GM21528 (cell line): Measurements from ENCODE around the gene VPS54.
"Not testable (repeated sequence)": the region's sequence is repeated elsewhere in the genome, so short reads cannot be mapped to it uniquely, and the experiment has no call there.

Source experiments
- ATAC-seq: cut with Tn5 transposase; IDR thresholded peaks from one replicate; pipeline ENCODE4 v1.9.1; 2021; ENCODE audit warnings: mild to moderate bottlenecking, moderate library complexity; ENCODE audit not compliant: unreplicated experiment, low FRiP score

VPS54 gene

DNA sequence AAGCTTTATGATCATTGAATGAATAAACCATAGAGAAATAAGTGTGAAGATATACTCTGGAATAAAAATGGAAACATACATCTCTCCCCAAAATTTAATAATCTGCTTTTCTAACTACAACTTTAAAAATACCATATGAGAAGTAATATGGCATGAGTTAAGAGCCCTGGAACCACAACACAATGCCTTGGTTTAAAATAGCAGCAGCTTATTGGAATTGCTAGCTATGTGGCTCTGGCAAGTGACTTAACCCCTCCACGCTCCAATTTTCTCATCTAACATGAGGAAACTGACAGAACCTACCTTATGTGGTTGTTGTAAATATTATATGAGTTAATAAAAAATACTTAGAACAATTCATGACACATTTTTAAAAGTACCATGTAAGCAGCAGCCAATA lies 76.4 kb downstream of the VPS54 start:
- ATAC-seq = no peak

DNA sequence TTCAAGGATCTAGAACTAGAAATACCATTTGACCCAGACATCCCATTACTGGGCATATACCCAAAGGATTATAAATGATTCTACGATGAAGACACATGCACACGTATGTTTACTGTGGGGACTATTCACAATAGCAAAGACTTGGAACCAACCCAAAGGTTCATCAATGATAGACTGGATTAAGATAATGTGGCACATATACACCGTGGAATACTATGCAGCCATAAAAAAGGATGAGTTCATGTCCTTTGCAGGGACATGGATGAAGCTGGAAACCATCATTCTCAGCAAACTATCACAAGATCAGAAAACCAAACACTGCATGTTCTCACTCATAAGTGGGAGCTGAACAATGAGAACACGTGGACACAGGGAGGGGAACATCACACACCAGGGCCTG lies 87.1 kb downstream of the VPS54 start:
- ATAC-seq = not testable (repeated sequence)

DNA sequence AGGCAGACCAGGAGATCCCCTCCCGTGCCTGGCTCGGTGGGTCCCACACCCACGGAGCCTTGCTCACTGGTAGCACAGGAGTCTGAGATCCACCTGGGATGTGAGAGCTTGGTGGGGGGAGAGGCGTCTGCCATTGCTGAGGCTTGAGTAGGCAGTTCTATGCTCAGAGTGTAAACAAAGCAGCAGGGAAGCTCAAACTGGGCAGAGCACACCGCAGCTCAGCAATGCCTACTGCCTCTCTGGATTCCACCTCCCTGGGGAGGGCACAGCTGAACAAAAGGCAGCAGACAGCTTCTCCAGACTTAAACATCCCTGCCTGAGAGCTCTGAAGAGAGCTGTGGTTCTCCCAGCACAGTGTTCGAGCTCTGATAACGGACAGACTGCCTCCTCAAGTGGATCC lies 92.4 kb downstream of the VPS54 start:
- ATAC-seq = no peak

DNA sequence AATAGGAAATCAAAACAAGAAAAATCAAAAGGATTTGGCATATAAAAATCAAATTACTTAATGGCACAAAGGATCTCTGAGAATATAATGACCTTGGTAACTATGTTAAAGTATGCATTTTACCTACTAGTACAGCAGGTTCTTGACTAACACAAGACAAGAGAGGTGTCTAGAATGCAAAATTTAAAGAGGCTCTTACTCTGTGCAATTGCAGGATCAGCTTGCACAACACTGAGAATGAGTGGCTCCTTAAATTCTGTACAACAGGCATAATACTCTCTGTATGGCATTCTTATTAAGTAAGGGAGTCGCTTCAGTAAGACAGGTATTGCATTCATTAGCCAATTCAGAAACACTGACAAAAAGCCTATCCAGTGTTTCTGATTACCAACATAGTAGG lies 104.9 kb downstream of the VPS54 start:
- no peak for ATAC-seq

DNA sequence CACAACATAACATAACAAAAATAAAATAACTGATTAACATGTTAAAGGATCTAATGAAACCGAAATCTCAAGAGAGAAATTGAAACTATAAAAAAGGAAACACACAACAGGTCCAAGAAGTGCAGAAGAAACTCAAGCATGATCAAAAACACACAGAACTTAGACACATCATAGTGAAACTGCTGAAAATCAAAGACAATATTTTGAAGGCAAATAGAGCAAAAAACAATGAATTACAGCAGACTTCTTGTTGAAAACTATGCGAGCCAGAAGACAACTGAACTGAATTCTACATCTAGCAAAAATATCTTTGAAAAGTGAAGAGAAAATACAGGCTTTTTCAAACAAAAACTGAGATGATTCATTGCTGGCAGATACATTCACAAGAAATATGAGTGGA lies 116.2 kb downstream of the VPS54 start:
- peak; percentile 70 for ATAC-seq

DNA sequence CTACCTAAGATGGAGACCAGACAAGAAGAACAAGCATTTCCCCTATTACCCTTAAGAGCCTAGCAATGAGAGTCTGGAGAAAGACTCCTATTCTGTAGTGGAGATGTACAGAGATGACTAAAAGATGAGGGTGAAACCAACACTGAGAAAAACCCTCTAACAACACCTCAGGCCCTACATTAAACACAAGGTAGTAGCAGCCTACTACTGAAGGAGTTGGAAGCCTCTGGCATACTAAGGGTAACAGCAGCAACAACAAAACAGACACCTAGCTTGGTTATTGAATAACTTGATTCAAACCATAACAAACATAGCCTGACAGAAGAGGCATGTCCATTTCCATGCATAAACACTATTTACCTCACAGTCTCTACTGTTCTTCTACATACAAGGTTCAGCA lies 117.1 kb downstream of the VPS54 start:
- ATAC-seq = no peak

DNA sequence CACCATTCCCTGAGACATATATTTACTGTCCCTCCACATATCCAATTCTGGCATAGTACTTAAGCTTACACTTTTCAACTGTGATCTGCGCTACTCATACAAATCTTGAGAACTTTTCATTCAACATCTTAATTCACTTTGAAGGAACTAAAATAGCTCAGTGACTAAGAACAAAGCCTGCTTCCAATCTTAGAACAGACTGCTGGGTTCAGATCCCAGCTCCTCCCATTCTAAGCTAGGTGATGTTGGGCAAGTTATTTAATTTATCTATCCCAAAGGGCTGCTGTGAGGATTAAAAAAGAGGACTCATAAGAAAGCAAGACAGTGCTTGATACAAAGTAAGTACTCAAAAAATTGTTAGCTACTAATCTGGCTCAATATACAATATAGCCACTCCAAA lies 119.6 kb downstream of the VPS54 start:
- ATAC-seq = no peak

DNA sequence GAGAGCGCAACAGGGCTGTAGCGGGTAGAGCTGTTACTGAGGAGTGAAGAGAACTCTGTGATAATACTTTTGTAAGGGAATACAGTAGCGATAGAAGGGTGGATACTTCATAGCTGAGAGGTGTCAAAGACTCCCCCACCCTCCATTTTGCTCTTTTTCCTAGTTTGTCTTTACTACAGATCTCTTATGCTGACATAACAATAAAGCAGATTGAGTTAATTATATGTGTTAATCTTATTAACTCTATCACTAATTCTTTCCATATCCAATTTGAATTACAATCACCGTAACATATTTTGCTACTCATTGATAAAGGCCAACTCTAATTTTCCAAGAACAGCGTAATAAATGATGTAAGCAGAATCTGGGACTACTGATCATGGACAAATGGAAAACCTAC lies 120.4 kb downstream of the VPS54 start:
- ATAC-seq = no peak

DNA sequence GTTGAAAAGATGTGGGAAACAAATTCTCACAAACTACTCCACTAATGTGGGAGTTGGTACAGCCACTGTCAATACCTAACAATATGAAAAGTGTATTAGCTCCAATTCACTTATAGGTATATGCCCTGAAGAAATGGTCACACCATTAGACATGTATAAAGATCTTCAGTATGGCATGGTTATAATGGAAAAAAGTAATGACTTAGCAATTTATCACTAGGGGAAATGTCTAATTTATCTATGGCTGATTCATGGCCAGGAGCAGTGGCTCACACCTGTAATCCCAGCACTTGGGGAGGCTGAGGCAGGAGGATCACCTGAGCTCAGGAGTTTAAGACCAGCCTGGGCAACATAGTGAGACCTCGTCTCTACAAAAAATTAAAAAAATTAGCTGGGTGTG lies 125.1 kb downstream of the VPS54 start:
- no peak for ATAC-seq

DNA sequence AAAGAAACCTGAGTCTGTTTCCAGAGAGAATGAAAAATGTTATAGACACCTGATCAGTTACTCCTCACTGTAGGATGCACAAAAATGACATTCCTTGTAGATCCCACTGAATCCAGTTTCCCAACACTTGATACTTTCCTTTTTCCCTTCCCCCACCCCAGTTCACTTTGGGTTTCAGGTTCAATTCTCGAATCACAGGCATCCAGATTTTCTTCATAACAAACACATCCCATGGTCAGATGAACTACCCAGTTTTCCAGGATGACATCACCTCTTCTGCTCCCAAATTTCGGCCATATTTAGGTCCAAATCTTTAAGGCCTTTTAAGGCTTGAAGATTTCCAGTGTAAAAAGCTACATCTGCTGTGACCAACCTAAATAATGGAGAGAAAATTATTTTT lies 126.1 kb downstream of the VPS54 start:
- no peak for ATAC-seq

DNA sequence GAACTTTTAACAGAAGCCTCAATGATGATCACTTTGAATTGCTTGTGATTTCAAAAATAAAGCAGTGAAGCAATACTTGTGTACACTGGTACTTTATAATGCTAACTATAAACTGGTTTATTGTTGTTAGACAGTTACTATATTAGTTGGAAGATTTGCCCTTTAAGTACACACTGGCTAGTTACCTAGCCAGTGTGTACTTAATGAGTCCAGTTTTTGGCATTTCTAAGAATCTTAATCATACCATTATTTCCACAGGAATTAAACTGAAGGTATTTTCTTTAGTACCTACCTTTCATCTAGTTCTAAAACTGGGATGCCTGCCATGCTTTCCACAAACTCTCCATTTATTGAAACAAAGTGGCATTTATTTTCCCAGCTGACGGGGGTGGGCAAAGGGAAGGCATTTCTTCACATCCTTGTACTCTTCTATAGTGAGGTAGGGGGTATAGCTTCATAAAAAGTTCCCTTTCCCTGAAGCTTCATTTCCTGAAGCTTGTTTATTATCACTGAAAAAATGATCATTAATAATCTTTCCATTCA lies 127.7 kb downstream of the VPS54 start:
- no peak for ATAC-seq

DNA sequence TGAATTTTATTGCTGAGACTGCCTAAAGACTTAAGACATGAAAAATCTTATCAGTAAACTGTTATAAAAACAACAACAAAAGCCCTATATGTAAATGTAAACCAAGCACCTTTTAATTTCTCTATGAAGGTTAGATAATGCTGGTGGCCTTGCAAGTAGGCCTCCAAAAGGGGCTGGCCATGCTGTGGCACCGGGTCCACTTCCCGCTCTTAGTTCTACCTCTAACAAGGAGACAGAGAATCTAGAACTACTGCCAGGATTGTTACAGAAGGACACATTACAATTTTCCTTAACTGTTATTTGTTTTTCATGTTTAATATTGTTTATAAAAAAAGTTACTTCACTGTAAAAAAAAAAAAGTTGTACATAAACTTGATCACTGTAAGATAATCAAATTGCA lies 128.6 kb downstream of the VPS54 start:
- ATAC-seq = no peak

DNA sequence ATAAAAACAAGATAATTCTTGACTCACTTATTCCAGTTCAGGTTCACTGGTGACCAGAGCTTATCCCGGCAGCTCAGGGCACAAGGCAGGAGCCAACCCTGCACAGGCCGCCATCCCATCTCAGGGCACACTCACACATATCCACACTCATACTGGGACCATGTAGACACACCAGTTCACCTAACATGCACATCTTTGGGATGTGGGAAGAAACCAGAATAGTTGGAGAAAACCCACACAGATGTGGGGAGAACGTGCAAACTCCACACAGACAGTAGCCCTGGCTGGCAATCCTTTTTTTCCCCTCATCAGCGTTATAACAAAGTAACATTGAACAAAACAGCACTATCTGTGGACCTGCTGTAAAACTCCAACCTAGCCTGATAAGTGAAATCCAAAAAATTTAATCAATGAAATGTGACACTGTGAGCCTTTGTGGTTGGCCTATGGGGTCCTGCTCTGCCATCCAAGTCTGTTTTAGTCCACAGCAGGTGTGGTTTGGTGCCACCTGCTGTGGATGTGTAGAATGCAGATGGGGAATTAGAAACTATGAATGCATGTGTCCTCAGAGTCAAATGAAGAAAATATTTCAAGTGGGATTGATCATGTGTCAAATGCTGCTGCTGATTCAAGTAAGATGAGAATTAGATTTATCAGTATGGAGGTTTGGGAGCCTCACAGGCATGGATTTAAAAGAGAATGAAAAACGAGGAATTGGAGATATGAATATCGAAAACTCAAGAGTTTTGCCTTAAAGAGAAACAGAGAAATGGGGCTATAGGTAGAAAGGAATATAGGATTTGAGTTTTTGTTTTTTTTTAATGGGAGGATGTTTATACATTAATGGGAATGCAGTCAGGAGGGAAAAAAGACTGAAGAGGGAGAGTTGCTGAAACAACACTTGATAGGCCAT lies 130.5 kb downstream of the VPS54 start:
- peak; percentile 60 for ATAC-seq

DNA sequence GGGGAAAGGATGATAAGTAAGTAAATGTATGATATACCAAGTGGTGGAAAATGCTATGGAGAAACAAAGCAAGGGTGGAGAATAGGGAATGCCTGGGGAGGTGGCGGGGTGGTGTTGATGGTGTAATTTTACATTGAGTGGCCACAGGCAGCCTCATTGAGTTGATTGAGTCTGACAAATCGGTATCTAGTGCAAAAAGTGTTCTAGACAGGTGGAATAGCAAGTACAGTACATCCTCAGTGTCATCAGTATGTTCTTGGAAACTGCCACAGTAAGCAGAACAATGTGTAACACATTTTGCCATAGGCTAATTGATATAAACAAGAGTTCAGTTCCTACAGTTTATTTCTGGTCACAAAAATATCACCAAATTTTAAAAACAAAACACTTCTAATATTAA lies 131.2 kb downstream of the VPS54 start:
- ATAC-seq = no peak

DNA sequence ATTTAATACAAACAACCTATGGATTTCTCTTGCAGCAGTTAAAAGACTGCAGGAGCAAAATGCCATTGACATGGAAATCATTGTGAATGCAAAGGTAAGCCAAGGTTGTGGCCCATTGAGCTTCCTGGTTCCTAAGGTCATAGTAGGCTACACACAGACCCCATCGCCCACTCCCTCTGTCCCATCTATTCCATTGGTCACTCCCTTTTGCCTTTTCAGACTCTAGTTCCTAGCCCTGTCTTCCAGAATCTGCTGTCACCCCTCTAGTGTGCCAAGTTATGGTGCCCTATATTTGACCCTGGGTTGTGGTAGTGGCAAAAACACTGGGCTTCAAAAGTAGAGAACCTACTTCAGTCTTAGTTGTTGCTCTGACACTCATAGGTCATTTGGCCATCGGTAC lies 132.8 kb downstream of the VPS54 start:
- no peak for ATAC-seq

DNA sequence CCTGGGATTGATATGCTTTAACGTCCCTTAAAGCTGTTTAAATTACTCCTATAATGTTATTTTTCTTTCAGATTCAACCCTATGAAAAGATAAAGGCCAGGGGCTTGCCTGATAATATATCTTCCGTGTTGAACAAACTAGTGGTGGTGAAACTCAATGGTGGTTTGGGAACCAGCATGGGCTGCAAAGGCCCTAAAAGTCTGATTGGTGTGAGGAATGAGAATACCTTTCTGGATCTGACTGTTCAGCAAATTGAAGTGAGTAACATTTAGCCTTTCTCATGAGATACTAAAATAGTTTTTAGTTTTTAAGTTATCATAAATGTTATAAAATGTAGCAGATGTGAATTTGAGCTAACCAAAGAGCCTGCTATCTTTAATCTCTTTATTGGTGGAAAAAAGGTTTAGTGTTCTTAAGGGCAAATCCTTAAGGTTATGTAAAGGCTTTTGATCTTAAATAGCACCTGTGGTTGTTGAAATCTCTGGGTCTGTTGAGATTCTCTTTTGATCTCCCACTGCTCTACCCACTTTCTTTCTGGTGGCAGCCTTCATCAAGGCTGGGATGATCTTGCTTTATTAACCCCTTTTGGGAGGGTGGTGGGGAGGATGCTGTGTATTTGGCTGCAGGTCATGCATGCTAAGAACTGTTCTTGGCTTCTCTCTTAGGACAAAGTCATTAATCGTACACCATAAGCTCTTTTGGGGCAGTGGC lies 136.7 kb downstream of the VPS54 start:
- ATAC-seq = no peak

DNA sequence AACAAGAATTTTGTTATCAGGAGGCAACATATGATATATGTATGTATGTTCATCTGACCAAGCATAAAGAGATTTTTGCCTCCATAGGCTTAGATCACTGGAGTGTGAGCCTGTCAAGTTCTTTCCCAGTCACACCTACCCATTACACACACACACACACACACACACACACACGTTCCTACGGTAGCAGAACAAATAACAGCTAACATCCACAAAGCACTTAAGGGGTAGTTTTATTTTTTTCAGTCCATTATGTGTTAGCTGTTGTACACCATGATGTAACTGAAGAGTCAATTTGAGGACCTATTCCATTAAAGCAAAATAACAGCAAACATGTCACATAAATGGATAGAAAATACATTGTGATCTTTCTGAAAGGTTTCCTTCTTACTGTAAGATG lies 138.0 kb downstream of the VPS54 start:
- no peak for ATAC-seq

DNA sequence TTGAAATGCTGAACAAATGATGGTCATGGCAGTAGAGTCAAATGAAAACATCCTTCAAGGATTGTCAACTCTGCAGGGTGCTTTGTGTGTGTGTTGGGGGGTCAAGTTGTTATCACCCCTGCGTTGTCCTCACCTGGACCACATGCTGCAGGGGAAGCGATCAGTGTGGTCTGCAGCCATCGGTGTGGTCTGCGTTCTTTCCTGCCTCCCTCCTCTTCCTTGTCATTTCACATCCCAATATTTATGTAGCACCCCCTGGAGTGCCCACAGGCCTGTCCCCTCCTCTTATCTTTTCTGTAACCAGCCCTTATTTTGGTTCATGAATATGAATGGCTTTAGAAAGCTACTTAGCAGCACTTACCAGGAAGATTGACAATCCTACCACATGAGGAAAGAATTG lies 138.6 kb downstream of the VPS54 start:
- ATAC-seq = no peak

DNA sequence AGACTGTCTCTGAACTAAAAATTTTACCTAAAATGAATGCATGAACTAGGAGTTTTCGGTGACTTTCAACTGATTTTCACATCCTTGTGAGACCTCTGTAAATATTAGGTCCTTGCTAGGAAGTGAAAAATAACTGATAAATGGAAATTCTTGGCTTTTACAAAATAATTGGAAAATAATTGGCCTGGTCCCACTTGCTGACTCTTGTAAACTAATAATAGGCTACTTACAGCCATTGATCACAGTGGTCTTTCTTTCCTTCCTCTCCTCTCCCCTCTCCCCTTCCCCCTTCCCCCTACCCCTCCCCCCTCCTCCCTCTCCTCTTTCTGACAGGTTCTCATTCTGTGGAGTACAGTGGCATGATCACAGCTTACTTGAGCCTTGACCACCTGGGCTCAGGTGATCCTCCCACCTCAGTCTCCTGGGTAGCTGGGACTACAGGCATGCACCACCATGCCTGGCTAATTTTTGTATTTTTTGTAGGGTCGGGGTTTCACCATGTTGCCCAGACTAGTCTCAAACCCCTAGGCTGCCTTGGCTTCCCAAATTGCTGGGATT lies 139.3 kb downstream of the VPS54 start:
- no peak for ATAC-seq

DNA sequence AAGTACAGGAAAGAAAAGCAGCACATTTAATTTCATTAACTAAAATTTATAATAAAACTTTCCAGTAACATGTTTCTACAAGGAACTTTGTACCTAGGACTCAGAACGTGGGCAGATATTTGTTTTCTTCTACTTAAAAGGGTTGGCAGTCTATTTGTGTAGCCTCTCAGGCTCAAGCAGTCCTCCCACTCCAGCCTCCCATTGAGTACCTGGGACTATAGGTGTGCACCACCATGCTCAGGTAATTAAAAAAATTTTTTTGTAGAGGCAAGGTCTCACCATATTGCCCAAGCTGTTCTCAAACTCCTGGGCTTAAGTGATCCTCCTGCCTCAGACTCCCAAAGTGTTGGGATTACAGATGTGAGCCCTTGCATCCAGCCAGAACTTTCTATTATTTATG lies 140.7 kb downstream of the VPS54 start:
- no peak for ATAC-seq

DNA sequence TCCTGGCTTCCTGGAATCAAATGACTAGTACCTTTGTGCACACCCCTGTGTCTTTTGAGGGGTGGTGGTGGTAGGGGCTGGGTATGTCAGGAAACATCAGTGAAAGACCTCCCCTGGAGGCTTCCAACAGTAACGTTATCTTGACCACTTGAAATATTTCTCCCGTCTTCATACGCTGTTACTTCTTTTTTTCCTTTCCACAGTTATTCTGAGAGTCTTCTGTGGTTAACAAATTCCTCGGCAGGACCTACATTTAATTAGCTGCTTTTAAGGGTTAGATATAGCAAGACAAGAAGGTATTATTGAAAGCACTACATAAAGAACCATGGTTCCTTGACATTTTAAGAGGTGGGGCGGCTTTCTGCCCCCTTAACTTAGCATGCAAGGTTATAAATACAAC lies 142.9 kb downstream of the VPS54 start:
- no peak for ATAC-seq
